Spleen (tissue), 7 donors: Measurements from ENCODE around the gene PLXND1.
A peak's percentile ranks its signal among the peaks of the same experiment; 100 is the strongest.

Experiments used
- POLR2A ChIP-seq, 3 donors: fragments of 450-650 bp; IDR thresholded peaks; one replicate each; pipeline ENCODE4 v1.5.1; 2017; ENCODE audit warnings: antibody characterized with exemption in 3 of 3, mild to moderate bottlenecking in 1 of 3
- POLR2AphosphoS5 ChIP-seq, 3 donors: sonication (generic); formaldehyde crosslinking; IDR thresholded peaks; one replicate each; pipeline ENCODE4 v1.5.1; 2017; ENCODE audit warnings: antibody characterized with exemption in 3 of 3
- TF ChIP-seq, protein P1 (sequence below), 11 experiments: fragments of 200-600 bp in 7 of 11; fragments of 450-650 bp in 4 of 11; sonication (generic) in 4 of 11; IDR thresholded peaks in 8 of 11; conservative IDR thresholded peaks in 3 of 11; 1 replicate in 7 of 11; 2 replicates in 4 of 11; pipeline versions ENCODE4 v1.4.0 to v1.8.0; 2016 to 2021; ENCODE audit warnings: antibody characterized with exemption in 11 of 11, inconsistent platforms in 4 of 11, mild to moderate bottlenecking in 1 of 11
- donor health status: DM: no; HTN: no; CAD: no; lungs with moderate emphysema.
- donor health status: DM: no; HTN: no; CAD: no.
- donor health status: DM: no; HTN: no; CAD: no.

DNA sequence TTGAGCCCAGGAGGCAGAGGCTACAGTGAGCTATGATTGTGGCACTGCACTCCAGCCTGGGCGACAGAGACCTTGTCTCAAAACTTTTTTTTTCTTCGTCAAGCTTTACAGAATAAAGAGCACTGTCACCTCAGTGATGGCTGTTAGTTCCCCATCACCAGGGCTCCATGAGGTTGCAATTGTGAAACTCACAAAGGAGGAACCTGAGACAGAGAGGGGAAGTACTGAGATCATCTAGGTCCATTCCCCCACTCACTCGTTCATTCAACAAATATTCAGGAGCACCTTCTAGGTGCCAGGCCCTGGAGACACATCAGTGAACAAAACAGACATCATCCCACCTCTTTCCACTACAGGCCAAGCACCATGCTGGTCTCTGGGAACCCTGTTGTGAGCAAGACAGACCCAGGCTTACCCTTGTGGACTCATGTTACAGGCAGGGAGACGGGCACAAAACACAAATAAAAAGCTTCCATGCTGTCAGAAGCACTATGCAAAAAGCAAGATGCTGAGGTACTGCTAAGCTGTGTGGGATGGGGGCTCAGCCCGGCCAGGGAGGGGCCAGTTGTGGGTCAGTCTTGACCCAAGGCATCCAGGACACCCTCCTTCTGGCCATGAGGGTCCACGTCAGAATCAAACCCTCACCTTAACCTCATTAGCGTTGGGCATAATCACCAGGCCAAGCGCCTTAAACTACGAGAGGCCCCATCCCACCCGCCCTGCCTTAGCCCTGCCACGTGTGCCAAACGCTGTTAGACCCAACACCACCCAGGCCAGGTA lies 80.2 kb downstream of the PLXND1 start:
- TF ChIP-seq, protein P1, sequence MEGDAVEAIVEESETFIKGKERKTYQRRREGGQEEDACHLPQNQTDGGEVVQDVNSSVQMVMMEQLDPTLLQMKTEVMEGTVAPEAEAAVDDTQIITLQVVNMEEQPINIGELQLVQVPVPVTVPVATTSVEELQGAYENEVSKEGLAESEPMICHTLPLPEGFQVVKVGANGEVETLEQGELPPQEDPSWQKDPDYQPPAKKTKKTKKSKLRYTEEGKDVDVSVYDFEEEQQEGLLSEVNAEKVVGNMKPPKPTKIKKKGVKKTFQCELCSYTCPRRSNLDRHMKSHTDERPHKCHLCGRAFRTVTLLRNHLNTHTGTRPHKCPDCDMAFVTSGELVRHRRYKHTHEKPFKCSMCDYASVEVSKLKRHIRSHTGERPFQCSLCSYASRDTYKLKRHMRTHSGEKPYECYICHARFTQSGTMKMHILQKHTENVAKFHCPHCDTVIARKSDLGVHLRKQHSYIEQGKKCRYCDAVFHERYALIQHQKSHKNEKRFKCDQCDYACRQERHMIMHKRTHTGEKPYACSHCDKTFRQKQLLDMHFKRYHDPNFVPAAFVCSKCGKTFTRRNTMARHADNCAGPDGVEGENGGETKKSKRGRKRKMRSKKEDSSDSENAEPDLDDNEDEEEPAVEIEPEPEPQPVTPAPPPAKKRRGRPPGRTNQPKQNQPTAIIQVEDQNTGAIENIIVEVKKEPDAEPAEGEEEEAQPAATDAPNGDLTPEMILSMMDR (IDR thresholded peaks at IDR 0.05 in 8 of 11, conservative IDR thresholded peaks at IDR 0.05 in 3 of 11) = no peak
- TF ChIP-seq POLR2A (IDR thresholded peaks at IDR 0.05) (no peak), POLR2AphosphoS5 (IDR thresholded peaks at IDR 0.05) (peak in 1 of 3 donors; percentile 40)
